ENCODE results near the gene GLI3. TPM values are rescaled to one million over a fixed set of nuclear protein-coding genes. Genes with fewer than 3 reads are reported as not detected.

GLI3 gene
- total RNA-seq, 2 experiments from 2014 or later: 0.24 to 0.32 TPM

DNA sequence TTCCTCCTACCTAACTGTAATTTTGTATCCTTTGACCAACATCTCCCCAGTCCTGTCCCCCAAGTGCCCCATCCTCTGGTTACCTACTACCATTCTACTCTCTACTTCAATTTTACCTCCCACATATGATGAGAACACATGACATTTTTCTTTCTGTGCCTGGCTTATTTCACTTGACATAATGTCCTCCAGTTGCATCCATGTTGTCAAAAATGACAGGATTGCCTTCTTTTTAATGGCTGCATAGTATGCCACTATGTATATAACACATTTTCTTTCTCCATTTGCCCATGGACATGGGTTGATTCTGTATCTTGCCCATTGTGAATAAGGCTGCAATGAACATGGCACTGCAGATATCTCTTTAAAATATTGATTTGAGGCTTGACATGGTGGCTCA is 33.7 kb downstream of the GLI3 start:
- Mint-ChIP-seq H3K9me3 (no peaks in the 10 kb centered on the region), H3K4me3 (no peak overlapping the region), H3K27ac (no peak overlapping the region), H3K27me3 (ENCODE audit: low read depth) (no peaks in the 10 kb centered on the region), H3K36me3 (ENCODE audit: low read depth) (no peaks in the 10 kb centered on the region), H3K4me1 (ENCODE audit: low read depth) (peaks cover 7% of the 10 kb centered on the region)
- CTCF ChIA-PET: no interaction called here
- intact Hi-C loops (cut with micrococcal nuclease): no loop called here
- DNase-seq: no peak

- intact Hi-C loops (cut with micrococcal nuclease): no loop called here
- Mint-ChIP-seq H3K27me3 (ENCODE audit: low read depth) (no peaks in the 10 kb centered on the region), H3K9me3 (no peaks in the 10 kb centered on the region), H3K4me1 (ENCODE audit: low read depth) (peaks cover 7% of the 10 kb centered on the region), H3K27ac (no peak overlapping the region), H3K4me3 (no peak overlapping the region), H3K36me3 (ENCODE audit: low read depth) (no peaks in the 10 kb centered on the region)
- no peak for DNase-seq
- CTCF ChIA-PET: no interaction called here
Measured at GRCh38 chr7:42202601-42203000, 34.4 kb downstream of the GLI3 start.

DNA sequence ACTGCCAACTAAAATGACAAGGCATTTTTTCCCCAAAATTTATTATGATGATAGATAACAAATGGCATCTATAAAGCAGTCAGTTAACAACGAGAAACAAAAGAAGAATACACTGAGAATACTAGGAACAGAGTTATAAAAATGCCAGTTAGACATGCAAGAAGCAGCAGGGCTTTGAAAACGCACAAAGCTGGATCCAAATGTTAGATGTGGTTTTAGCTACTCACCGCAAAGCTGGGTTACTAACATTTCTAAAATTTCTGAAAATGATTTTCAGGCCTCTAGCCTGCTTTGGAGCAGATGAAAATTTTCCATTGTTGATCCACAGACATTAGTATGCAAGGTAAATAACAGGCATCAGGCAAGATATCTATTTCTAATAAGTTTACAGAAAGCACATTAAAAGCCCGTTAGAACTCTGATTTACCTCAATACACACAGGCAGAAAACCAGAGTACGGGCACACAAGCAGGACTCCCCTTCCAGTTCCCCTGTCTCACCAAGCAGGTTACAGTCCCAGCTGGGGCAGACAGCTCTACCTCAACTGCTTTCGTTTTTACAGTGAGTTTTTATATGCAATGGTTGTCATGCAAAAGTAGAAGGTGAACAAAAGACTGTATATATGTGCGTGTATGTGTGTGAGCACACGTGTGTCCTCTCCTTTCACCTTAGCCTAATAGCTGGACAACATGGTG is 37.9 kb downstream of the GLI3 start:
- intact Hi-C loops (cut with micrococcal nuclease): no loop called here
- H3K4me1 Mint-ChIP-seq (ENCODE audit: low read depth): peaks cover 7% of the 10 kb centered on the region
- H3K9me3 Mint-ChIP-seq: no peaks in the 10 kb centered on the region
- no peaks in the 10 kb centered on the region for H3K36me3 Mint-ChIP-seq (ENCODE audit: low read depth)
- H3K4me3 Mint-ChIP-seq: no peak overlapping the region
- H3K27ac Mint-ChIP-seq: no peak overlapping the region
- H3K27me3 Mint-ChIP-seq (ENCODE audit: low read depth): peaks cover 2% of the 10 kb centered on the region
- CTCF ChIA-PET: interaction anchor here (0.6 kb wide), 1 partner anchor 10 kb away, joined by 3 read pairs; no protein-coding TSS in a partner anchor
- DNase-seq: peak; percentile 15

DNA sequence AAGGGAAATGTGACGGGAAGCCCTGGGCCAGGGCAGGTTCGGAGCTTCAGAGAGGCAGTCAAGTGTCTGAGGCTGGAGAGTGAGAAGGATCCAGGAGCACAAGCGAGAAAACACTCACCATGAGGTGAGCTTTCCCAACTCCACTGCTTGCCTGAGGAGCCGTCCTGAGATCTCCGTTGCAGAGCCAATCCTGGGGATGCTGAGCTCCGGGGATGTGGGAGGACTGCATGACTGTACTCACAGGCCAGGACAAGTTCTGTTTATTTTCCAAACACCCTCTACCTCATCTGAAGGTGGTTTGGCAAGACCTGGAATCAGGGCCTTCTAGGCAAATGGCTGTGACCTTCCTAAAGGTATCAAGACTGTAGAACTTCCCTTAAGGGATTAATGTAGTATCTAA is 38.7 kb downstream of the GLI3 start:
- CTCF ChIA-PET: no interaction called here
- no peaks in the 10 kb centered on the region for H3K9me3 Mint-ChIP-seq
- intact Hi-C loops (cut with micrococcal nuclease): no loop called here
- H3K36me3 Mint-ChIP-seq (ENCODE audit: low read depth): no peaks in the 10 kb centered on the region
- peaks cover 2% of the 10 kb centered on the region for H3K27me3 Mint-ChIP-seq (ENCODE audit: low read depth)
- H3K27ac Mint-ChIP-seq: no peak overlapping the region
- no peak for DNase-seq
- peaks cover 13% of the 10 kb centered on the region for H3K4me1 Mint-ChIP-seq (ENCODE audit: low read depth)
- H3K4me3 Mint-ChIP-seq: no peak overlapping the region

DNA sequence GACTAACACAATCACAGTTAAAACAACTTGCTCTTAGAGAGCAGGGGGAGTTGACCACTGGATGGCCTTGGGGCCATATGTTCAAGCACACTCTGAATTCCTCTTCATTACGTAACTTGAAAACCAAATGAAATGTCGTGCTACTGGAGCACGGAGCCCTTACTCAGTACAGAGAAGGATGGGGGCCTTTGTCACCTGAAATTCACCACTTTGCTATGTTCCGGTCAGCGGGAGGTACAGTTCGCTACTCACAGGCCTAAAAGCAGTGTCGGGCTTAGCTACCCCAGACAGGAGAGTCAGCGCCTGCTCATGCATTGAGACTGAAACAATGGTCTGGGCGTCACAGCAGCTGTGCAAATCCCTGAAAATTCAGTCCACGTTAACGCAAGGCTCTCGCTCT is 39.6 kb downstream of the GLI3 start:
- Mint-ChIP-seq H3K27ac (no peak overlapping the region), H3K9me3 (no peaks in the 10 kb centered on the region), H3K27me3 (ENCODE audit: low read depth) (peaks cover 2% of the 10 kb centered on the region), H3K4me3 (no peak overlapping the region), H3K4me1 (ENCODE audit: low read depth) (peaks cover 20% of the 10 kb centered on the region), H3K36me3 (ENCODE audit: low read depth) (no peaks in the 10 kb centered on the region)
- intact Hi-C loops (cut with micrococcal nuclease): no loop called here
- CTCF ChIA-PET: no interaction called here
- no peak for DNase-seq

DNA sequence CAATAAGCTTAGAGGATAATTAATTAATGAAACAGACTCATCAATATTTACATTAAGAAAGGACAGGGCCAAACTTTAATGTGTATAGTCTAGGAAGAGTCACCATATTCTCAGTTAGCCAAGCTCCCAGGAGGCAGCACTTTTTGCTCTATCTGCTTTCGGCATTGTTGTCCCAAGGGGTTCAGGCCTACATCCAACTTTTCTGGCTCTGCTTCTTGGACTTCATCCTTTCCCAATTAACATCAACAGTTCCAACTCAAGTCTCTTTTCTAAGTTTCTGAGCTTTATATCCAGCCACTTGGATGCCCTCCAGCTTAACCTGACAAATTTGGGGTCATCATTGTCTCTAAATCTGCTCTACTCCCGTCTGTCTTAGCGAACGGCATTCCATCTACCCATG is 42.8 kb downstream of the GLI3 start:
- DNase-seq: no peak
- no peaks in the 10 kb centered on the region for H3K36me3 Mint-ChIP-seq (ENCODE audit: low read depth)
- no peak overlapping the region for H3K4me3 Mint-ChIP-seq
- H3K9me3 Mint-ChIP-seq: no peaks in the 10 kb centered on the region
- CTCF ChIA-PET: no interaction called here
- H3K4me1 Mint-ChIP-seq (ENCODE audit: low read depth): peaks cover 20% of the 10 kb centered on the region
- intact Hi-C loops (cut with micrococcal nuclease): no loop called here
- peaks cover 2% of the 10 kb centered on the region for H3K27me3 Mint-ChIP-seq (ENCODE audit: low read depth)
- no peak overlapping the region for H3K27ac Mint-ChIP-seq

- DNase-seq: no peak
- Mint-ChIP-seq H3K36me3 (ENCODE audit: low read depth) (no peaks in the 10 kb centered on the region), H3K27ac (no peak overlapping the region), H3K4me1 (ENCODE audit: low read depth) (peaks cover 17% of the 10 kb centered on the region), H3K4me3 (no peak overlapping the region), H3K27me3 (ENCODE audit: low read depth) (peaks cover 2% of the 10 kb centered on the region), H3K9me3 (no peaks in the 10 kb centered on the region)
- intact Hi-C loops (cut with micrococcal nuclease): no loop called here
- CTCF ChIA-PET: no interaction called here
Measured at GRCh38 chr7:42193471-42194129, 43.4 kb downstream of the GLI3 start.

- intact Hi-C loops (cut with micrococcal nuclease): no loop called here
- no peak for DNase-seq
- Mint-ChIP-seq H3K4me1 (ENCODE audit: low read depth) (peaks cover 15% of the 10 kb centered on the region), H3K27me3 (ENCODE audit: low read depth) (peaks cover 2% of the 10 kb centered on the region), H3K9me3 (no peaks in the 10 kb centered on the region), H3K4me3 (no peak overlapping the region), H3K36me3 (ENCODE audit: low read depth) (no peaks in the 10 kb centered on the region), H3K27ac (no peak overlapping the region)
- CTCF ChIA-PET: interaction anchor here (0.6 kb wide), 2 partner anchors 229 to 444 kb away, joined by 3 read pairs; no protein-coding TSS in a partner anchor
Measured at GRCh38 chr7:42192851-42193461, 44.1 kb downstream of the GLI3 start.

- peaks cover 1% of the 10 kb centered on the region for H3K27me3 Mint-ChIP-seq (ENCODE audit: low read depth)
- DNase-seq: no peak
- H3K4me3 Mint-ChIP-seq: no peak overlapping the region
- no peaks in the 10 kb centered on the region for H3K36me3 Mint-ChIP-seq (ENCODE audit: low read depth)
- CTCF ChIA-PET: interaction anchor here (0.6 kb wide), 1 partner anchor 228 kb away, joined by 3 read pairs; no protein-coding TSS in a partner anchor
- H3K9me3 Mint-ChIP-seq: no peaks in the 10 kb centered on the region
- peaks cover 15% of the 10 kb centered on the region for H3K4me1 Mint-ChIP-seq (ENCODE audit: low read depth)
- no peak overlapping the region for H3K27ac Mint-ChIP-seq
- intact Hi-C loops (cut with micrococcal nuclease): no loop called here
Measured at GRCh38 chr7:42192066-42192465, 44.9 kb downstream of the GLI3 start.

DNA sequence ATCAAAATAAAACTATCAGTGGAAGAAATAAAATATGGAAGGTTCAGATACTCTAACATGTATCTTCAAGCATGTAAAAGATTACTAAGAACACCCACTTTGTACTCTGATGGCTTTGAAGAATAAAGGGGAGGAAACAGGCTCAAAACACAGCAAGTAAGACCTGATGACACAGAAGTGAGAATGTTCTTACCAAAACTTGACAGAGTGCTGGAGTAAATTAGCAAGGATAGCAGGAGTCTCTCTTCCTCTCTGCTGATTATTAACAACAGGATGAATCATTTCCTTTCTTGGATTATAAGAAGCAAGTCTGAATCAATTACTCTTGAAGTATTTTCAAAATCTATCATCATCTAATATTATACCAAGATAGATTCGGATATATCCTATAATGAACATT is 47.5 kb downstream of the GLI3 start:
- intact Hi-C loops (cut with micrococcal nuclease): no loop called here
- Mint-ChIP-seq H3K27me3 (ENCODE audit: low read depth) (no peaks in the 10 kb centered on the region), H3K27ac (no peak overlapping the region), H3K4me1 (ENCODE audit: low read depth) (peaks cover 15% of the 10 kb centered on the region), H3K4me3 (no peak overlapping the region), H3K36me3 (ENCODE audit: low read depth) (no peaks in the 10 kb centered on the region), H3K9me3 (no peaks in the 10 kb centered on the region)
- no peak for DNase-seq
- CTCF ChIA-PET: no interaction called here

DNA sequence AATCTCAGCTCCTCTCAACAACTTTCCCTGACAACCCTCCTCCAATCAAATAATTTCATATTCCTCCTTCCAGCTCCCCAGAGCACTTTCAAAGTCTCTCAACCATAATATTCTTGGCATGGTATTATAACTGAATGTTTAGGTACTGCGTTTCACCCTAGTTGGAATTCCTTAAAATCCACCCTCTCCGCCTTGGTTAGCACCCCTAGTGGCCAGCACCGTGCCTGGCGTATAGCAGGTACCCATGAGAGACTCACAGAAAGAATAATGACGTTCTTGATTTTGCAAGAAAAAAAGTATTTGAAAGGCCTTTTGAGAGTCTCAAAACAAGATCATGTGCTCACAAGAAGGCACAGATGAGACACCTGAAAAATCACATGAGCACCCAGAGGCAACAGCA is 50.9 kb downstream of the GLI3 start:
- intact Hi-C loops (cut with micrococcal nuclease): no loop called here
- Mint-ChIP-seq H3K9me3 (no peaks in the 10 kb centered on the region), H3K36me3 (ENCODE audit: low read depth) (no peaks in the 10 kb centered on the region), H3K27ac (no peak overlapping the region), H3K27me3 (ENCODE audit: low read depth) (no peaks in the 10 kb centered on the region), H3K4me1 (ENCODE audit: low read depth) (peaks cover 2% of the 10 kb centered on the region), H3K4me3 (no peak overlapping the region)
- no peak for DNase-seq
- CTCF ChIA-PET: interaction anchor here (0.6 to 1.1 kb wide), 2 partner anchors 53 to 448 kb away, joined by 3 read pairs; no protein-coding TSS in a partner anchor

DNA sequence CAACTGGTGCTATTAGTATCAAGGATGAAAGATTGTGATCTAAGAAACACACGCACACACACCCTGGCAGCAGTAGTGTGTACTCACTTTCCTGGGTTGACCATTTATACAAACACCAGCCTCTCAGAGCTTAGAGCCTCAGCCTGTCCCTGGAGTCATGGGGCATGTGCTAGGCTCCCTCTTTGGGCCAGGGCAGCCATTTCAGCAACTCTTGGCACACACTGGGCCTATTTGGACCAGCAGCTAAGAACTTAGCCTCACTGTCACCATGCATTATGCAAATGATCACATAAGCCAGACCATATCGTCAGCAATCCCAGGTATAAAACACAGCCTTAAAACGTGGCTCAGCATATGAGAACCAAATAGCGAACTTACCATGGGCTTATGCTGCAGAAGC is 51.3 kb downstream of the GLI3 start:
- CTCF ChIA-PET: interaction anchor here (0.6 kb wide), 1 partner anchor 448 kb away, joined by 3 read pairs; no protein-coding TSS in a partner anchor
- intact Hi-C loops (cut with micrococcal nuclease): no loop called here
- Mint-ChIP-seq H3K27ac (no peak overlapping the region), H3K27me3 (ENCODE audit: low read depth) (no peaks in the 10 kb centered on the region), H3K4me3 (no peak overlapping the region), H3K36me3 (ENCODE audit: low read depth) (no peaks in the 10 kb centered on the region), H3K4me1 (ENCODE audit: low read depth) (peaks cover 2% of the 10 kb centered on the region), H3K9me3 (no peaks in the 10 kb centered on the region)
- no peak for DNase-seq

DNA sequence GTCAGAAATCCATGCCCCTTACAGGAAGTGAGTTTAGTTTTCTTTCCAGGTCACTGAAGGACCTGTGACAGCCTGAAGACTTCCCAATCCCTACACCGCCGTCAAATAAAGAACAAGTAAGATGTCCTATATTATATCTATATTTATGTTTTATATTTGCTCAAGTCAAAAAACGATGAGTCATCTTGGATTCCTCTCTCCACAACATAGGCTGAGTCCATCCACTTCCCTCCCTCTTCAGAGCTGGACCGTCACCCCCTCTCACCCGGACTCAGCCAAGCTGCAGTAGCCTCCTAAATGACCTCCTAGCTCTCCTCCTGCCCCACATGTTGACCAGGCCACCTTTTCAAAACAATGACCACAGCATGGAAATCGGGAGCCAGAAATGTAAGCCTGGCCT is 53.5 kb downstream of the GLI3 start:
- intact Hi-C loops (cut with micrococcal nuclease): no loop called here
- H3K4me3 Mint-ChIP-seq: no peak overlapping the region
- H3K27me3 Mint-ChIP-seq (ENCODE audit: low read depth): no peaks in the 10 kb centered on the region
- no peak overlapping the region for H3K27ac Mint-ChIP-seq
- DNase-seq: no peak
- CTCF ChIA-PET: no interaction called here
- H3K9me3 Mint-ChIP-seq: no peaks in the 10 kb centered on the region
- no peaks in the 10 kb centered on the region for H3K4me1 Mint-ChIP-seq (ENCODE audit: low read depth)
- no peaks in the 10 kb centered on the region for H3K36me3 Mint-ChIP-seq (ENCODE audit: low read depth)
